Fibroblast of skin of left quadriceps (primary cell): Measurements from ENCODE around the gene ATAD3A.
"Not testable (repeated sequence)": the region's sequence is repeated elsewhere in the genome, so short reads cannot be mapped to it uniquely, and the experiment has no call there.

Source experiments
- DNase-seq, 2 experiments: peaks; one replicate each; pipeline ENCODE4 v3.0.0-alpha.2; 2013; ENCODE audit warnings: low read depth in 2 of 2

Gene ATAD3A

DNA sequence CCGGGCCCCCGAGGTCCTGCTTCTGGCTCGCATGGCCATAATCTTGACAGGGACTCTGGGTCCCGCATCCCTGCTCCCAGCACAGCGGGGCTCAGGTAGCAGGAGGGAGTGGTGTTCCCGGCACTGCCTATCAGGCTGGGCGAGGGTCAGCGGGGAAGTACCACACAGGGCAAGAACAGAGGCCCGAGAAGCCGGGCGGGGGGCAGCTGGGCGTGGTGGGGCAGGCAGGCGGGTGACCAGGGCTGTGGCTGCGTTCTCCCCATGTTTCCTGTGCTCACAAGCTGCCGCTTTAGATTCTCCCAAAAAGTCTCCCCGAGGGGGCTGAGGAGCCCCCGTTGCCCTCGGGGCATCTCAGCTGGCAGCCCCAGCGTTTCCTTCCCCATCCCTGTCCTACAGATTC, 22.1 kb upstream of the ATAD3A start:
- no peak for DNase-seq

DNA sequence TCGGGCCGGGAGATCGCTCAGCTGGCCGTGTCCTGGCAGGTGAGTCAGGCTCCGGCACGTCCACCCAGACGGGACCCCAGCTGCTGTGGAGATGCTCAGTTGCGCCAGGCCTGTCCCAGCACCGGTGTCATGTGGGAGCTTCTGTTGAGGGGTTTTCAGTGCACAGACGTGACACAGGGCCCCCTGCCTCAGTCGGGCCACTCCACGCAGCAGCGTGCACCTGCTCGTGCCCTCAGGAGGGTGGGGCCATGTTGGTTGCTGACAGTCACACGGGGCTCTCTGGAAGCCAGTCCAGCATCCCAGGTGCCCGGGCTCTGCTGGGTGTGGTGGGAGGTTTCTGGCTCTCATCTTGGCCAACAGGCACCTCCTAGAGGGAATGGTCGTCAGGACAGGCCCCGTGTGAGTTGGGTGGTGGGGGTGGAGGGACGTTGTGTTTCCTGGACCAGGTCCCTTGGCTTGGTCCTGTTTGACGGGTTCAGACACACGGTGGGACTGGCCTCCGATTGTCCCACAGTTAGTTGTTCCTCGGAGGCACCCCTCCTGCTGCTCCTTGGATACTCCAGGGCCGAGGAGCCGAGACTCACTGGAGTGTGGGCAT, 21.2 kb upstream of the ATAD3A start:
- DNase-seq = no peak

GRCh38 chr1:1491601-1492000, 20.4 kb upstream of the ATAD3A start:
- no peak for DNase-seq

GRCh38 chr1:1494311-1494710, 17.7 kb upstream of the ATAD3A start:
- DNase-seq = not testable (repeated sequence)

GRCh38 chr1:1495461-1495975, 16.4 kb upstream of the ATAD3A start:
- DNase-seq = not testable (repeated sequence)

GRCh38 chr1:1504777-1505365, 7.1 kb upstream of the ATAD3A start:
- peak; percentile 10 to 18 for DNase-seq

GRCh38 chr1:1505366-1505798, 6.6 kb upstream of the ATAD3A start:
- DNase-seq = not testable (repeated sequence)

DNA sequence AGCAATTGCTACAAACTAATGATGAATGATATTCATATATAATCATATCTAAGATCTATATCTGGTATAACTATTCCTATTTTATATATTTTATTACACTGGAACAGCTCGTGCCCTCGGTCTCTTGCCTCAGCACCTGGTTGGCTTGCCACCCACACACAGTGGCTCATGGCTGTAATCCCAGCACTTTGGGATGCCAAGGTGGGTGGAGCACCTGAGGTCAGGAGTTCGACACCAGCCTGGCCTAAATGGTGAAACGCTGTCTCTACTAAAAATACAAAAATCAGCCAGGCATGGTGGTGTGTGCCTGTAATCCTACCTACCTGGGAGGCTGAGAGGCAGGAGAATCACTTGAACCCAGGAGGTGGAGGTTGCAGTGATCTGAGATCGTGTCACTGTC, 6.2 kb upstream of the ATAD3A start:
- DNase-seq = not testable (repeated sequence)

DNA sequence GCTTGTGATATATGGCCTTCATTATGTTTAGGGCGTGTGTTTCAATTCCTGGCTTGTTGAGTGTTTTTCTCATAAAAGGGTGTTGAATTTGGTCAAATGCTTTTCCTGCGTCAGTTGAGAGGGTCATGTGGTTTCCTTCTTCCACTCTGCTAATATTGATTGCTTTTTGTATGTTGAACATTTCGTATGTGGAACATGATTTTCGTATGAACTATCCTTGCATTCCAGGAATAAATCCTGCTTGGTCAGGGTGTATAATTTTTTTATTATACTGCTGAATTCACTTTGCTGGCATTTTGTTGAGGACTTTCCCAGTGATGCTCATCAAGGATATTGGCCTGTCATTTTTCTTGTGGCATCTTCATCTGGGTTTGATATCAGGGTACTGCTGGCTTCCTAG, 4.7 kb upstream of the ATAD3A start:
- no peak for DNase-seq

DNA sequence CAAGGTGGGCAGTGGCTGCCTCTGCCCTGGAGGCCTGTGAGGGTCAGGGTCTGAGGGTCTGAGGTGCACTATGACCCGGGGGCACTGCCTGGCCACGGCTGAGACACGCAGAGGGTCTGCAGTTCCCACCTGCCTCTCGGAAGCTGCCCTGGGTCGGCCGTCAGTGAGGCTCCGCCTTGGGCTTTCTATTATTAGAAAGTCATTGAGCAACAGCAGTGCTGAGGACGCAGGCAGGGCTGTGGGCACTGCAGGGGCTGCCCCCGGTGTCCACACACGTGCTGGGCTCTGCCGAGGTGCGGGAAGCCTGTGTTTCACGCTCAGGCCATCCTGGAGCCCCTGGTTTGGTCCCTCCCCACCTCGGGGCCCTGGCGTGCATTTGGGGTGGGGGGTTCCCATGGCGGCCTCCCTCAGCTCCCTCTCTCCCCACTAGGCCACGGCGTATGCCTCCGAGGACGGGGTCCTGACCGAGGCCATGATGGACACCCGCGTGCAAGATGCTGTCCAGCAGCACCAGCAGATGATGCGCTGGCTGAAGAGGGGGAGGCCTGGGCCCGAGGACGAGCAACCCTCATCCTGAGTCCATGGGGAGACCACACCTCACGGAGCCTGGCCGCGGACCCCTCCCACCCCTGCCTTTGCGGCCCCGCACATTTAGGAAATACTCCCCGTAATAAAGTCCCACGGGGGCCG, 3.0 kb upstream of the ATAD3A start:
- DNase-seq = not testable (repeated sequence)

DNA sequence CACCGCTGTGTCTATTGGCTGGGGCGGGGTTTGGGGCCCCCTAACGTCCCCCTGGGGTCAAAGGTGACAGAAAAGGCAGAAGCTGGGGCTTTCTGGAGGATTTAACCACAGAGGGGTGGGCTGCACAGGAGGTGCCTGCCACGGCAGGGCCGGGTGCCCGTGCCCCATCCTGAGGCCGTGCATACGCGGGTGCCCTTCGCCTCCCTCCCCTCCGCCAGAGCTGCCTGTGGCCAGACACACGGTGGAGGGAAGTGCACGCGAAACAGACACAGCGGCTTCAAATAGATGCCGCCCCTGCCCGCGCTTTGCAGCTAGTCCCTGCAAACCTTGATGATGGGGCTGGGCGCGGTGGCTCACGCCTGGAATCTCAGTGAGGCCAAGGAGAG, 2.5 kb upstream of the ATAD3A start:
- not testable (repeated sequence) for DNase-seq

GRCh38 chr1:1510912-1511532, 940 bp upstream of the ATAD3A start:
- DNase-seq = no peak

GRCh38 chr1:1512425-1512824, 463 bp downstream of the ATAD3A start:
- not testable (repeated sequence) for DNase-seq

- DNase-seq = not testable (repeated sequence)
Observed at GRCh38 chr1:1513675-1514074, 1.7 kb downstream of the ATAD3A start.

- not testable (repeated sequence) for DNase-seq
Observed at GRCh38 chr1:1514376-1514775, 2.4 kb downstream of the ATAD3A start.

DNA sequence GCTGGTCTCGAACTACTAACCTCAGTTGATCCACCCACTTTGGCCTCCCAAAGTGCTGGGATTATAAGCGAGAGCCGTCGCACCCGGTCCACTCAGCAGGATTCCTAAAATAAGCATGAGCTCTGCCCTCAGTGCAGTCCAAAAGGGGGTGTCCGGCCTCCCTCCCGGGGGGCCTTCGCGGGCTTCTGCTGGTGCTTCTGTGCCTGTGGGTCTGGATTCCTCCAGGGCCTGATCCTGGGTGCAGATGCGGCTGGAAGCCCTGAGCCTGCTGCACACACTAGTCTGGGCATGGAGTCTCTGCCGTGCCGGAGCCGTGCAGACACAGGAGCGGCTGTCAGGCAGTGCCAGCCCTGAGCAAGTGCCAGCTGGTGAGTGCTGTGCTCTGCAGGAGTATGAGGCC, 5.0 kb downstream of the ATAD3A start:
- not testable (repeated sequence) for DNase-seq

DNA sequence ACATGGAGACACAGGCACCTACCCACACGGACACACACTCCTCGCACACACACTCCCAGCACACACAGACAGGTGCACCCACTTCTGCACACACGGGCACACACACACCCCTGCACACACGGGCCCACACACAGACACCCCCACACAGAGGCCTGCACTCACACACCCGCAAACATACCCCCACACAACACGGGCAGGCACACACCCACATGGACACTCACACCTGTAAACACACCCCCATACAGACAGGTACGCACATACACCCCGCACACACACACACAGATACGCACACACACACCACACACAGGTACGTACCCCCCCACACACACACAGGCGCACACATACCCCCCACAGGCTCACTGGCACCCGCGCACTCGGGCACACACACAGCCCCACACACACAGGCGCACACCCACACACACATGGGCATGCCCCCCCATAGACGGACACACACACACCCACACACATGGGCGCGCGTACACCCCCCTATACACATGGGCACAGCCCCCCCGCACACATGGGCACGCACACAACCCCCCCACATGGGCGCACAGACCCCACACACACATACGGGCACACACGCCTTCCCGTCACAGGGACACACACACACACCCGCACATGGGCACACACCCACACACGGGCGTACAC, 6.1 kb downstream of the ATAD3A start:
- DNase-seq = no peak

DNA sequence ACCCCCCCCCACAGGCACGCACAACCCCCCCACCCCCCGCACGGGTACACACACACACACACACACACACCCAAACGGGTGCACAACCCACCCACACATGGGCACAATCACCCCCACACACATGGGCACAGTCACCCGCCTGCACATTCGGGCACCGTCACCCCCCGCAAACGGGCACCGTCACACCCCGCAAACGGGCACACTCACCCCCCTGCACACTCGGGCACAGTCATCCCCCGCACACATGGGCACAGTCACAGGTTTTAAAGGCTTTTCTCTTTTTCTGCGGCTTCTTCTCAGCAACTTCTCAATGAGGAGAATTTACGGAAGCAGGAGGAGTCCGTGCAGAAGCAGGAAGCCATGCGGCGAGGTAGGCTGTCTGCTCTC, 6.7 kb downstream of the ATAD3A start:
- DNase-seq = not testable (repeated sequence)

- not testable (repeated sequence) for DNase-seq
Observed at GRCh38 chr1:1519805-1520505, 8.0 kb downstream of the ATAD3A start.

DNA sequence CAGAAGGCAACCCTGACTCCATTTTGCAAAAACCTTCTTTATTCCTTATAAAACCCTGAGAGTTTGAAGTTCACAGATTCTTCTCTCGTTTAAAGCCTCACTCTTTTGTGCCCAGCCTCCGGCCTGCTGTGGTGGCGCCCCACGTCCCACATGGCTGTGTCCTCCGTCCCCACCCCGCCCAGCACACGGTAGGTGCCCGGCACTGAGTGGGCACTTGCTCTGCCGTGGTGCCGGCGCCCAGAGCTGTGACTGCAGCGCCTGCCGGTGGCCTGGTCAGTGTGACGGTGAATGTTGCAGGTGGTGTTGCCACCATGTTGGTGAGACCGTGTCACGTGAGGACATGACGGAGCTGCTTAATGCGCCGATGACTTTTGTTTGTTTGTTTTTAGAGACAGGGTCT, 9.4 kb downstream of the ATAD3A start:
- no peak for DNase-seq

- not testable (repeated sequence) for DNase-seq
Observed at GRCh38 chr1:1522536-1522935, 10.6 kb downstream of the ATAD3A start.
